OCI-LY7 (cell line): ENCODE data around the gene SEMA5A. TPM values are rescaled to one million over a fixed set of nuclear protein-coding genes. Genes with fewer than 3 reads are reported as not detected.

Experiments
- BruUV-seq: library from RNA; stranded (reverse); fragments of 400-500 nt; replicated peaks from 2 replicates; lab custom pipeline; 2021; lab: Mats Ljungman, UMichigan
- CTCF ChIA-PET: fragments of 300-600 bp; sonication (Branson Sonifier 250); formaldehyde crosslinking; loops from one replicate; lab custom pipeline; 2022; ENCODE audit warnings: antibody characterized with exemption; ENCODE audit not compliant: unreplicated experiment; lab: Charles Lee
- POLR2A ChIA-PET: fragments of 300-600 bp; sonication (Branson Sonifier 250); formaldehyde crosslinking; loops from one replicate; lab custom pipeline; 2022; ENCODE audit warnings: antibody characterized with exemption; lab: Charles Lee
- DNase-seq: peaks from one replicate; pipeline ENCODE4 v3.0.0-alpha.2; 2015; ENCODE audit warnings: low spot score
- H2AFZ ChIP-seq: fragments of 200-600 bp; sonication (generic), shearing (Covaris generic); 2 replicates; pipeline ENCODE4 v1.6.1; 2014; ENCODE audit warnings: mild to moderate bottlenecking, antibody characterized with exemption, low read length, moderate library complexity
- H3K27ac ChIP-seq: fragments of 200-600 bp; sonication (generic); 2 replicates; pipeline ENCODE4 v1.5.1; 2014; ENCODE audit warnings: mixed run types, low read depth, mild to moderate bottlenecking, moderate library complexity, low read length, inconsistent platforms; ENCODE audit not compliant: poor library complexity, severe bottlenecking
- H3K36me3 ChIP-seq: fragments of 200-600 bp; sonication (generic); 2 replicates; pipeline ENCODE4 v1.6.1; 2014; ENCODE audit warnings: mild to moderate bottlenecking, antibody characterized with exemption, low read length, moderate library complexity, mixed read lengths; ENCODE audit not compliant: insufficient read depth
- H3K4me1 ChIP-seq: fragments of 200-600 bp; sonication (generic); 2 replicates; pipeline ENCODE4 v1.5.1; 2014; ENCODE audit warnings: mild to moderate bottlenecking, low read length; ENCODE audit not compliant: insufficient read depth, poor library complexity, severe bottlenecking
- H3K4me2 ChIP-seq: fragments of 200-600 bp; sonication (generic); 2 replicates; pipeline ENCODE4 v1.6.1; 2014; ENCODE audit warnings: mild to moderate bottlenecking, low read length
- H3K4me3 ChIP-seq: fragments of 200-600 bp; sonication (generic); 2 replicates; pipeline ENCODE4 v1.5.1; 2014; ENCODE audit warnings: mild to moderate bottlenecking, low read depth, low read length; ENCODE audit not compliant: poor library complexity, severe bottlenecking
- H3K79me2 ChIP-seq: fragments of 200-600 bp; sonication (generic); 2 replicates; pipeline ENCODE4 v1.6.1; 2016; ENCODE audit warnings: low read depth, mild to moderate bottlenecking, low read length, moderate library complexity, mixed read lengths; ENCODE audit not compliant: insufficient read depth
- H3K9me2 ChIP-seq: fragments of 200-600 bp; sonication (generic); 2 replicates; pipeline ENCODE4 v1.6.1; 2016; ENCODE audit warnings: mild to moderate bottlenecking, low read length, mixed read lengths; ENCODE audit not compliant: insufficient read depth
- H3K9me3 ChIP-seq: fragments of 200-600 bp; sonication (generic); 2 replicates; pipeline ENCODE4 v1.6.1; 2014; ENCODE audit warnings: mild to moderate bottlenecking, mixed run types, low read length, mixed read lengths
- H4K20me1 ChIP-seq: fragments of 200-600 bp; sonication (generic); 2 replicates; pipeline ENCODE4 v1.6.1; 2014; ENCODE audit warnings: mild to moderate bottlenecking, antibody characterized with exemption, low read length, moderate library complexity, mixed read lengths; ENCODE audit not compliant: insufficient read depth
- EZH2phosphoT487 ChIP-seq: fragments of 200-600 bp; sonication (generic); IDR thresholded peaks from 2 replicates; pipeline ENCODE4 v1.6.1; 2018; ENCODE audit warnings: low read depth, borderline replicate concordance, mild to moderate bottlenecking, mixed run types, antibody characterized with exemption, low read length, moderate library complexity, mixed read lengths
- intact Hi-C: fragments of 100-400 bp; cut with micrococcal nuclease; formaldehyde crosslinking; loops from one replicate; pipeline ENCODE4 v1.10.0; 2022; ENCODE audit not compliant: unreplicated experiment
- total RNA-seq, 2 experiments: library from RNA; depleted of rRNA in 1 of 2; stranded (reverse); fragments of >200 nt in 1 of 2; shearing (Covaris generic) in 1 of 2; gene quantifications; 2 replicates each; pipeline ENCODE4 v1.2.3, GENCODE V29; 2014 to 2022
- TF ChIP-seq, protein P1 (sequence below): fragments of 200-600 bp; sonication (generic); conservative IDR thresholded peaks from 2 replicates; pipeline ENCODE4 v1.5.1; 2014; ENCODE audit warnings: mild to moderate bottlenecking, antibody characterized with exemption, low read length, moderate library complexity, mixed read lengths

The SEMA5A gene
- total RNA-seq, 2 experiments from 2014 or later = not detected

- ChIA-PET POLR2A (no interaction called here), CTCF (no interaction called here)
- Histone ChIP-seq H3K4me2 (no peak overlapping the region), H3K79me2 (no peaks in the 10 kb centered on the region), H3K9me2 (no peaks in the 10 kb centered on the region), H3K4me1 (no peaks in the 10 kb centered on the region), H3K36me3 (no peaks in the 10 kb centered on the region), H3K9me3 (no peaks in the 10 kb centered on the region), H3K27ac (no peak overlapping the region), H2AFZ (no peak overlapping the region), H4K20me1 (no peaks in the 10 kb centered on the region), H3K4me3 (no peak overlapping the region)
- no TSS peak for BruUV-seq
- no peak for TF ChIP-seq EZH2phosphoT487
- TF ChIP-seq, protein P1, sequence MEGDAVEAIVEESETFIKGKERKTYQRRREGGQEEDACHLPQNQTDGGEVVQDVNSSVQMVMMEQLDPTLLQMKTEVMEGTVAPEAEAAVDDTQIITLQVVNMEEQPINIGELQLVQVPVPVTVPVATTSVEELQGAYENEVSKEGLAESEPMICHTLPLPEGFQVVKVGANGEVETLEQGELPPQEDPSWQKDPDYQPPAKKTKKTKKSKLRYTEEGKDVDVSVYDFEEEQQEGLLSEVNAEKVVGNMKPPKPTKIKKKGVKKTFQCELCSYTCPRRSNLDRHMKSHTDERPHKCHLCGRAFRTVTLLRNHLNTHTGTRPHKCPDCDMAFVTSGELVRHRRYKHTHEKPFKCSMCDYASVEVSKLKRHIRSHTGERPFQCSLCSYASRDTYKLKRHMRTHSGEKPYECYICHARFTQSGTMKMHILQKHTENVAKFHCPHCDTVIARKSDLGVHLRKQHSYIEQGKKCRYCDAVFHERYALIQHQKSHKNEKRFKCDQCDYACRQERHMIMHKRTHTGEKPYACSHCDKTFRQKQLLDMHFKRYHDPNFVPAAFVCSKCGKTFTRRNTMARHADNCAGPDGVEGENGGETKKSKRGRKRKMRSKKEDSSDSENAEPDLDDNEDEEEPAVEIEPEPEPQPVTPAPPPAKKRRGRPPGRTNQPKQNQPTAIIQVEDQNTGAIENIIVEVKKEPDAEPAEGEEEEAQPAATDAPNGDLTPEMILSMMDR = no peak
- intact Hi-C loops = no loop called here
- DNase-seq = no peak
These were observed 158.9 kb downstream of the SEMA5A start for GRCh38 chr5:9386945-9387344.

DNA sequence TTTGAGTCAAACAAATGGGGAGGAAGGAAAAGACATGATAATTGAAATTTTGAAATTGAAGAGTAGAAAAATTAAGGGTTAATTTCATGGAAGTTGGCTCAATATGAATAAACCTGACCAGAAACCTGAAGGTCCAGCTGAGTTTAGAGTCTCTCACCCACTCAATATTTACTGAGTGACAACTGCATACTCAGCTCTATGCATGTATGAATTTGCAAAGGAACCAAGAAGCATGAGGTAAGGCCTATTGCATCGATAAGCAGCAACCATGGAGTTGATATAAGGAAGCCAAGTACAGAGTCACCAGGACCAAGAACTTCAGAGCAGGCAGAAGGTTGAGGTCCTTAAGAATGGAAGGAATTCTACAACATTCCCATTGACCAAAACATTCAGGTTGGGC is 163.4 kb downstream of the SEMA5A start:
- no TSS peak for BruUV-seq
- H3K27ac ChIP-seq = no peak overlapping the region
- no peak overlapping the region for H3K4me3 ChIP-seq
- TF ChIP-seq, protein P1 = no peak
- no peak for TF ChIP-seq EZH2phosphoT487
- CTCF ChIA-PET = no interaction called here
- intact Hi-C loops = no loop called here
- H3K79me2 ChIP-seq = no peaks in the 10 kb centered on the region
- no peaks in the 10 kb centered on the region for H3K4me1 ChIP-seq
- POLR2A ChIA-PET = no interaction called here
- no peaks in the 10 kb centered on the region for H4K20me1 ChIP-seq
- DNase-seq = no peak
- H2AFZ ChIP-seq = no peak overlapping the region
- no peaks in the 10 kb centered on the region for H3K9me3 ChIP-seq
- no peak overlapping the region for H3K4me2 ChIP-seq
- H3K36me3 ChIP-seq = no peaks in the 10 kb centered on the region
- no peaks in the 10 kb centered on the region for H3K9me2 ChIP-seq

- H3K4me2 ChIP-seq = no peak overlapping the region
These were observed 164.4 kb downstream of the SEMA5A start for GRCh38 chr5:9381464-9381863.

More at GRCh38 chr5:9381464-9381863, 164.4 kb downstream of the SEMA5A start:
- Histone ChIP-seq H3K4me3 (no peak overlapping the region), H4K20me1 (no peaks in the 10 kb centered on the region), H3K9me3 (no peaks in the 10 kb centered on the region), H3K4me1 (no peaks in the 10 kb centered on the region), H3K79me2 (no peaks in the 10 kb centered on the region), H2AFZ (no peak overlapping the region), H3K36me3 (no peaks in the 10 kb centered on the region), H3K27ac (no peak overlapping the region), H3K9me2 (no peaks in the 10 kb centered on the region)
- no peak for TF ChIP-seq EZH2phosphoT487
- TF ChIP-seq, protein P1 = no peak
- BruUV-seq = no TSS peak
- POLR2A ChIA-PET = interaction anchor here (0.5 kb wide), 1 partner anchor 17 kb away, joined by 3 read pairs; no protein-coding TSS in a partner anchor
- CTCF ChIA-PET = no interaction called here
- intact Hi-C loops = no loop called here
- no peak for DNase-seq
